Central memory CD4-positive, alpha-beta T cell (primary cell): ENCODE data around the gene ZNF497.
A peak's percentile ranks its signal among the peaks of the same experiment; 100 is the strongest.
"Not testable (repeated sequence)": the region's sequence is repeated elsewhere in the genome, so short reads cannot be mapped to it uniquely, and the experiment has no call there.

Experiments used
- DNase-seq: peaks from one replicate; pipeline ENCODE4 v3.0.0; 2022
- total RNA-seq, 3 experiments: gene quantifications; one replicate each; lab custom pipeline; 2026; lab: John Stamatoyannopoulos, UW

Gene ZNF497
- 0.99 to 2.0 (median 1.7) reads per million in 3 experiments for total RNA-seq

- peak; percentile 95 for DNase-seq
Observed at GRCh38 chr19:58362272-58362994, at the start of gene ZNF497. TSS of gene ZNF497 (minus strand) at chr19:58362751. CDS start at chr19:58357635, 5,116 bp downstream.

DNA sequence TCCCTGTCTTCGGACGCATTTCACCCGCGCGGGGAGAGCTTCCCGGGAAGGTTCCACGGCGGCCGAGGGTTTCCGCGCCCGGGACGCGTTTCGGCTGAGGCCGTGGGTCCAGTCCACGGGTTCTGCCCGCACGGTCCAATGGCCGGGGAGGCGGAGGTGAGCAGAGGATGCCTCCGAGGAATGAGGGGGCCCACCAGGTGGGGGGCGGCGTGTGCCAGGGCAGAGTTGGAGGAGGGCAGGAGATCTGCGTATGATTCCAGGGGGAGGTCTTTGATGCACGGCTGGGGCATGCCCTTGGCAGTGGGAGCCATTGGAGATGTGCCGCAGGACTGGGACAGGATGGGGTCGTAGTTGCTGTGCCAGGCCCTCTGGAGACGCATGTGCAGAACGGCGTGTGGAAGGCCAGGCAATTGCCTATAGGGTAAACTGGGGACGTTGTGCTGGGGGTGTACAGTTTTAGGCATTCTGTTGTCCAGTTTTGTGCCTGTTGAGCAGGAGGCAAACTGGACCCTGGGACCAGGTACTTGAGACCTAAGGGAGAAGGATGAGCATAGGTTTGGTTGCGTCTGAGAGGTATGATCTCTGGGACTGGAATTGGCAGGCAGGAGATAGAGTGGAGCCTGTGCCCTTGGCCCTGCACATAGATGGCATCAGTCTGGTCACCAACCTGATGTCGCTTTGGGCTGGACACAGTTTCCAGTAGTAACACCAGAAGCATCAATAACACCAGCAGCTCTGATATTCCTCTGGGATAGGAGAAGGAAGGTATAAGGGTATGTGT lies 46.6 kb upstream of the ZNF497 start:
- DNase-seq = no peak

GRCh38 chr19:58408152-58409009 lies 45.8 kb upstream of the ZNF497 start, which contains the start of gene ZNF584:
TSS of gene ZNF584 (plus strand) at chr19:58408649. CDS start at chr19:58409148, 499 bp downstream.
- DNase-seq = peak; percentile 93

DNA sequence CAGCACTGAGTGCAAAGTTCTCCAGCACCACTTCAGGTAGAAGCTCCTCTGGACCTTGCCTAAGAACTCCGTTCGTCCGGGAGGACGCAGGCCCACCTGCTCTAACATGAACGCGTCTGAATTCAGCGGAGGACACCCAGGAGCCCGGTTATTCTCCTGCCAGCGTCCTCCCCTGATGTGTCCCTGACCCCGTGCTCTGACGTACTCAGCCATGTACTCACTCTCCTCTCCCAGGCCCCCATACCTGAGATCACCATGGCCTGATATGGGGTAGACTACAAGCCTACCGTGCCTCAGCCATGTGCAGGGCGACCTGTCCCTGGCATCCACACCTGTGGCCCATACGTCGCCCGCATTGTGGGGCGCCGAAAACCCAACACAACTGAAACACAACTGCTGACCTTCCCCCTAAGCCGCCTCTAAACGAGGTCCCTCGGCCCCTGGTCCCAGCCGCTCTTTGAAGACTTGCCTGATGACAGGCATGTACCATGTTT lies 45.2 kb upstream of the ZNF497 start:
- DNase-seq = no peak

GRCh38 chr19:58406818-58407657 lies 44.5 kb upstream of the ZNF497 start:
- no peak for DNase-seq

DNA sequence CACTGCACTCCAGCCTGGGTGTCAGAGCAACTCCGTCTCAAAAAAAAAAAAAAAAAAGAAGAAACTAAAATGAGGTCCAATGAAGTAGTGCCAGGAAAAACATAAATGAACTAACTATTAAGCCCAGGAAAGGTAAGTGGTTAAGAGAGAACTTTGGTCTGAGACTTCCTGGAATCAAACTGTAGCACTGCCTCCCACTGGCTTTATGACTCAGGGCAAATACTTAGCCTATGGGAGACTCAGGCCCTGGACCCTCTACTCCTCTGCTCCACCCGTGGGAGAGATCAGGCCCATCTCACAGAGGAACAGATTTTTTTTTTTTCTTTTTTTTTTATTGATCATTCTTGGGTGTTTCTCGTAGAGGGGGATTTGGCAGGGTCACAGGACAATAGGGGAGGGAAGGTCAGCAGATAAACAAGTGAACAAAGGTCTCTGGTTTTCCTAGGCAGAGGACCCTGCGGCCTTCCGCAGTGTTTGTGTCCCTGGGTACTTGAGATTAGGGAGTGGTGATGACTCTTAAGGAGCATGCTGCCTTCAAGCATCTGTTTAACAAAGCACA lies 41.4 kb upstream of the ZNF497 start:
- DNase-seq = not testable (repeated sequence)

DNA sequence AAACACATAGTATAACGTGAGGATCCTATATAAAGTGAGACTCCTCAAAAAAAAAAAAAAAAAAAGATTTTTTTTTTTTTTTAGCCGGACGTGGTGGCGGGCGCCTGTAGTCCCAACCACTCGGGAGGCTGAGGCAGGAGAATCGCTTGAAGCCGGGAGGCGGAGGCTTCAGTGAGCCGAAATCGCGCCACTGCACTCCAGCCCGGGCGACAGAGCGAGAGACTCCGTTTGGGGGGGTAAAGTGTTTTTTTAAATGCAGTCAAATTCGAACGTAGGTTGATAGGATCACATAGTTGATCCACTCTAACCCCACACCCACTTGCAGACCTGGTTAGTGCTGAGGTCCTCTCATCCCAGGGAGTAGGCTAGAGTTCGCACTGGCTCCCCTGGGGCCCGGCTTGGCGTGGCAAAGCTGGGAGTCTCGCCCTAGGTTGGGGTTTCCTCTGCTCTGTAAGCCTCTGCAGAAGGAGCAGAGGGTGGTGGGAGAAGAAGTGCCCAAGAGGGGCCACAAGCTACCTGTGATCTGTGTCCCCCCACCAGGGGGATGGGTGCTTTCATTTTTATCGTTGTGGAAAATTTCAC lies 39.4 kb upstream of the ZNF497 start:
- no peak for DNase-seq

DNA sequence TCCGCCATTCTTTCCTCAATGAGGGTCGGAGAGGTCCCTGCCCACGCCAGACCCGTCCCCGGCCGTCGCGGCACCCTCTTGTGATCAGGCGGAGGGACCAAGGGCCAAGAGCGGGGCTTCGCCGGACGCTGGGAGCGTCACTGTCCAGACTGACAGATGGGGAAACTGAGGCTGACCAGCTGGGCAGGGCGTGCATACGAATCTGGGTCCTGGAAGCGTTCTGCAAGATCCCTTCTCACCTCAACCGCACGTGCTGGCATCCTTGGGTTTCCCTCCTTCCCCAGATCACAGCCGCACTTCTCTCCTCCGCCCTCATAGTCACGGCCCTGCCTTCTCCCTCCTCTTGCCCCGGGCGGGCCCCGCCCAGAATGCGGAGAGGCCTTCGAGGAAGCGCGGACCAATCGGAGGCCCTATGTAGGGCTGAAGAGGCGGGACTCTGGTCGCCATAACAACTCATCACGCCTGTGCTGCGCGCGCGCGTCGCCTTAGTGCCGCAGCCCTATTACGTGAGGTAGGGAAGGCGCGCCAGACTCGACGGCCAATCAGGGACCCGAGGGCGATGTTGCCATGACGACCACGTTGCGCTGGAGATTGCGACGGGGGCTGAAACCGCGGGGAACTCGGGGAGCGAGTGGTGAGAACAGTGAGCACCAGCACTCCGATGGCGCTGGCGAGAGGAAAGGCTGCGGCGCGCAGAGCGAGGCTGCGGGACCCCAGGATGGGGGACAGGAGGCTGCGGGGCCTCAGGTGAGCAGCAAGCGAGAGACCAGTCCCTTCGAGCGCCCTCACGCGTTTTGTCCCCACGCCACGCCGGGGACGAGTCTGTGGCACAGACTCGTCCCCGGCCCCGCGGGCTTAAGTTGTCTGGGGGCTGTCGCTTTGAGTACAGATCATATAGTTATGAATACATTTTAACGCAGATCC lies 38.6 kb upstream of the ZNF497 start:
- DNase-seq = peak; percentile 99

- no peak for DNase-seq
Observed at GRCh38 chr19:58400316-58400915, 37.9 kb upstream of the ZNF497 start.

- DNase-seq = no peak
Observed at GRCh38 chr19:58399903-58400302, 37.4 kb upstream of the ZNF497 start.

GRCh38 chr19:58398545-58398944 lies 36.0 kb upstream of the ZNF497 start:
- no peak for DNase-seq

GRCh38 chr19:58398087-58398486 lies 35.5 kb upstream of the ZNF497 start:
- DNase-seq = no peak

DNA sequence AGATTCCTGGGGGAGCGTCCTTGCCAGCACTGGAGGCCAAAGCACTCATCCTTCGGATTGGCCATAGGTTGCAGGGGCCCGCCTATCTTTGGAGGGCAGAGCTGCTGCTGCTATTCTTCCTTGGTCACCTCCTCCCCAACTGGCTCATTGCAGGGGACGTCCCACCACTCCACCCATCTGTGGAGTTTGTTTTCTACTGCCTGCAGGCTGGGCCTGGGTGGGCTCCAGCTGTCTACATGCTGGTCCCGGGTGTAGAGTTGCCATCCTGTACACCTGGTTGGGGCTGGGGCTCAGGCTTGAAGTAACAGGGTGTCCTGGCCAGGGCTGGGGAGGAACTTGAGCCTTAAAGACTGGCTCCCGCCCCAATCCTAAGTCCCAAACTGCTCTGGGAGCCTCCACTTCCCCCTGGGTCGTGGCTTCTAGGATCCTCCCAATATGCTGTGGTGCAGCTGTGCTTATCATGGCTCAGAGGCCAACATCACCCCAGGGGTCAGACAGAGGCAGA lies 35.0 kb upstream of the ZNF497 start:
- DNase-seq = no peak

DNA sequence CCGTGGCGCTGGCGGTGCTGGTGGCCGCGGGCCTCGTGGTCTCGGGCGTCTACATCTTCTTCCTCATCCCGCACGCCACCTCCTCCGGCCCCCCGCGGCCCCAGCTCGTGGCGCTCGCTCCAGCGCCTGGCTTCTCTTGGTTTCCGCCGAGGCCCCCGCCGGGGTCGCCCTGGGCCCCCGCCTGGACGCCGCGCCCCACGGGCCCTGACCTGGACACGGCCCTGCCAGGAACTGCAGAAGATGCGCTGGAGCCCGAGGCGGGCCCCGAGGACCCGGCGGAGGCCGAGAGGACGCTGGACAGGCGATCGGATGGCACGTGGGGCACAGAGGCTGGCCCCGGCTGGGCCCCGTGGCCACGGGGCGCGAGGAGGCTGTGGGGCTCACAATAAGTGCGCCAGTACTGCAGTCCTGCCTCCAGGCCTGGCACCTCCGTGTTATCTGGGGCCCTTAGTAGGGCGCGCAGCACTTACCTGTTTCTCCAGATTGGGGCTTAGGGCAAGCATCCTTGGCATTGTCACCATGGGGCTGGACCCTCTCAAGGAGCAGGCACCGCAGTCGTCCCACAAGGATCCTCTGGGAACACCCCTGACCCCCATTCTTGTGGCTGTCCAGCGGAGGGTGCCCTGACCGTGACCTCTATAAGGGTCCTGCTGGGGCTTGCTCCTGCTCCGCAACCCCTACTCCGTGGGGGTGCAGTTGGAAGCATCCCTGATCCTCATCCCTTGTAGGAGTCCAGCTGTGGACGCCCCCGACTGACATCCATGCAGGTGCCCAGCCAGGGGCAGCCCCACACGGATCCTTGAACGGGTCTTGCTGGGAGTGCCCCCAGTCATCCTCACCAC lies 34.4 kb upstream of the ZNF497 start:
- no peak for DNase-seq

DNA sequence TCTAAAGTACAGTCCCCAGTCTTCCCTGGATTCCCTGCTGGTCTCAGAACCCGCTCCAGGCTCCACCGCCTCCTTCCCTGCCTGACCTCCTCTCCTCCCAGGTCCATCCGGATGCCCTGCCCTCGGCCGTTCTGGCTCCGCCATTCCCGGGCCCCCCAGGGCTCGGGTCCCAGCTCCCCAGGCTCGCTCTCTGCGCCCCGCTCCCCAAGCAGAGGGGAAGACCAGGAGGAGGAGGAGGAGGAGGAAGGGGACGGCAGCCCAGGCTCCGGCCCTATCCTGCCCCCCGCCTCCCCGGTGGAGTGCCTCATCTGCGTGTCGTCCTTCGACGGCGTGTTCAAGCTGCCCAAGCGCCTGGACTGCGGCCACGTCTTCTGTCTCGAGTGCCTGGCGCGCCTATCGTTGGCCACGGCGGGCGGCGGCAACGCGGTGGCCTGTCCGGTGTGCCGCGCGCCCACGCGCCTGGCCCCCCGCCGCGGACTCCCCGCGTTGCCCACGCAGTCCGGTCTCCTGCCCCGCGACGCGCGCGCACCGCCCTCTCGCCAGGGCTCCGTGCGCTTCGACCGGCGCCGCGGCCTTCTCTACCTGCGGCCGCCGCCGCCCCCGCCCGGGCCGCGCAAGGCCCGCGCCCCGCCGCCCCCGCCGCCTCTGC lies 33.6 kb upstream of the ZNF497 start:
- DNase-seq = no peak

GRCh38 chr19:58395220-58395978 lies 32.8 kb upstream of the ZNF497 start, which contains the start of gene RNF225:
TSS of gene RNF225 (plus strand) at chr19:58395656. CDS start at chr19:58396090, 434 bp downstream.
- no peak for DNase-seq

DNA sequence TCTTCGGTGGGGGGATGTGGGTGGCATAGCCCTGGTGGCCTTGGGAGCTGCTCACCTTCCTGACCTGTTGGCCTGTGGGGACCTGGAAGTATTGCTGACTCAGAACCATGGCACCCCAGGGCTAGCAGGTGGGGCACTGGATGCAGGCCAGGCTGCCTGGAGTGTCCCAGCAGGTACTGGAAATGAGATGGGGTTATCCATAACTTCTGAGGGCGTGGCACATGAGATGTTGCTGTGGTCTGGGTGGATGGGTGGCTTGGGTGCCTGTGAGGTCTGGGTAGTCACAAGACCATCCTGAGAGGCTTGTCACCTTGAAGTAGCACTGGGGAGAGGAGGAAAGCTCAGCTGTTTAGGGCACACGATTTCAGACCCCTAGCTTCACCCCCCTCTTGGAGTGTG lies 32.3 kb upstream of the ZNF497 start:
- DNase-seq = no peak
